ENCODE data around the gene CAPN5.

The CAPN5 gene

GRCh38 chr11:77067861-77068443, 1.2 kb downstream of the CAPN5 start:
- no peak for TF ChIP-seq EZH2phosphoT487 (IDR thresholded peaks at IDR 0.05; ENCODE audit: borderline replicate concordance, low read length)
- TF ChIP-seq CTCF (IDR thresholded peaks at IDR 0.05; ENCODE audit: low read depth, low read length, poor library complexity, severe bottlenecking) = no peak
- H3K4me3 ChIP-seq (ENCODE audit: low read length) = no peak overlapping the region

GRCh38 chr11:77068457-77069335, 1.9 kb downstream of the CAPN5 start:
- Histone ChIP-seq H3K36me3 (ENCODE audit: control insufficient read depth, low read length) (no peaks in the 10 kb centered on the region), H3K79me2 (ENCODE audit: control insufficient read depth, low read length) (no peaks in the 10 kb centered on the region), H3F3A (ENCODE audit: control insufficient read depth, insufficient read depth) (no peaks in the 10 kb centered on the region), H4K20me1 (ENCODE audit: control insufficient read depth, insufficient read depth, low read depth, low read length) (no peaks in the 10 kb centered on the region), H3K4me3 (ENCODE audit: low read length) (no peak overlapping the region), H3K27me3 (ENCODE audit: control insufficient read depth, low read length) (peaks cover 22% of the 10 kb centered on the region), H3K4me1 (ENCODE audit: control insufficient read depth, low read length) (peaks cover 10% of the 10 kb centered on the region), H3K4me2 (ENCODE audit: low read length) (no peak overlapping the region), H3K27ac (ENCODE audit: low read depth, low read length) (no peak overlapping the region), H3K9me3 (ENCODE audit: control insufficient read depth, insufficient read depth, low read length) (no peaks in the 10 kb centered on the region), H3K9me2 (replicated peaks; ENCODE audit: control insufficient read depth, low read length) (no peaks in the 10 kb centered on the region)
- TF ChIP-seq EZH2phosphoT487 (IDR thresholded peaks at IDR 0.05; ENCODE audit: borderline replicate concordance, low read length) (no peak), CTCF (IDR thresholded peaks at IDR 0.05; ENCODE audit: low read depth, low read length, poor library complexity, severe bottlenecking) (no peak)

More at GRCh38 chr11:77067861-77068443, 1.2 kb downstream of the CAPN5 start:
- Histone ChIP-seq H3K4me1 (ENCODE audit: control insufficient read depth, low read length) (peaks cover 10% of the 10 kb centered on the region), H4K20me1 (ENCODE audit: control insufficient read depth, insufficient read depth, low read depth, low read length) (no peaks in the 10 kb centered on the region), H3F3A (ENCODE audit: control insufficient read depth, insufficient read depth) (no peaks in the 10 kb centered on the region), H3K36me3 (ENCODE audit: control insufficient read depth, low read length) (no peaks in the 10 kb centered on the region), H3K79me2 (ENCODE audit: control insufficient read depth, low read length) (no peaks in the 10 kb centered on the region), H3K4me2 (ENCODE audit: low read length) (no peak overlapping the region), H3K27me3 (ENCODE audit: control insufficient read depth, low read length) (peaks cover 22% of the 10 kb centered on the region), H3K9me2 (replicated peaks; ENCODE audit: control insufficient read depth, low read length) (no peaks in the 10 kb centered on the region), H3K27ac (ENCODE audit: low read depth, low read length) (no peak overlapping the region), H3K9me3 (ENCODE audit: control insufficient read depth, insufficient read depth, low read length) (no peaks in the 10 kb centered on the region)

DNA sequence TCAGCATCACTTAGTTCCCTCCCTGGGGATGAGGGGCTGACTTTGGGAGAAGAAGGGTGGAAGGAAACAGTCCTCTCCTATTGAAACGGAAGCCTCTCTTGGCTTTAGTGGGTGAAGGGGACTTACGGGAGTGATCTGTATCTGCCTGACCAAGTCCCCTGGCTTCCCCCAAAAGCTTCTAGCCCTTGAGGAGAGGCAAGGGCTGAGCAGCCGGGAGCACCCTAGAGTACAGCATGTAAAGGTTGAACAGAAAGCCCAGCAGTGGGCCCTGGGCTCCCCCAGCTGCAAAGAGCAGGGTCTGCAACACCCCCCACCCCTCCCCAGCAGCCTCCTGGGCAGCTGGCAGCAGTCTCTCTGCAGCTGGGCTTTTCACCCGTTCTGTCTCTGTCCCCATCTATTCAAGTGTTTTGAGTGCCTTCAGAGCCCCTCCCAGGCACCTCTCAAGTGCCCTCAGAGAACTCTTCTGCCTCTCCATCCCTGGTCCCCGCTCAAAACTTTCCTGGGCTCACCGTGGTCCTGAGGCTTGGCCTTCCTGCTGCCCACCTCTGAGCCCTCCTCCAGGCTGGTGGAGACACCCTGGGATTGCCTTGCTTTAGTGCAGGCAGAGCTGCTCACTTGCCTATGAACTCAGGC, 2.7 kb downstream of the CAPN5 start:
- Histone ChIP-seq H3K79me2 (ENCODE audit: control insufficient read depth, low read length) (no peaks in the 10 kb centered on the region), H3K27ac (ENCODE audit: low read depth, low read length) (no peak overlapping the region), H3K36me3 (ENCODE audit: control insufficient read depth, low read length) (no peaks in the 10 kb centered on the region), H3K4me1 (ENCODE audit: control insufficient read depth, low read length) (peaks cover 10% of the 10 kb centered on the region), H3K27me3 (ENCODE audit: control insufficient read depth, low read length) (peaks cover 22% of the 10 kb centered on the region), H3K4me3 (ENCODE audit: low read length) (no peak overlapping the region), H4K20me1 (ENCODE audit: control insufficient read depth, insufficient read depth, low read depth, low read length) (no peaks in the 10 kb centered on the region), H3K9me3 (ENCODE audit: control insufficient read depth, insufficient read depth, low read length) (no peaks in the 10 kb centered on the region), H3K4me2 (ENCODE audit: low read length) (no peak overlapping the region), H3K9me2 (replicated peaks; ENCODE audit: control insufficient read depth, low read length) (no peaks in the 10 kb centered on the region), H3F3A (ENCODE audit: control insufficient read depth, insufficient read depth) (no peaks in the 10 kb centered on the region)
- no peak for TF ChIP-seq CTCF (IDR thresholded peaks at IDR 0.05; ENCODE audit: low read depth, low read length, poor library complexity, severe bottlenecking)
- no peak for TF ChIP-seq EZH2phosphoT487 (IDR thresholded peaks at IDR 0.05; ENCODE audit: borderline replicate concordance, low read length)
